D721Med (cell line): ENCODE results near the gene PPTC7.

ENCODE experiments used
- DNase-seq: peaks from one replicate; pipeline ENCODE4 v3.0.0; 2011; ENCODE audit warnings: low spot score; ENCODE audit not compliant: insufficient read length
- FAIRE-seq: peaks from 2 replicates; lab custom pipeline; 2011; peaks lifted over from hg19 to GRCh38; lab: Jason Lieb, UNC
- TF ChIP-seq, protein P1 (sequence below): IDR thresholded peaks from 2 replicates; pipeline ENCODE4 v1.5.1; 2012; ENCODE audit warnings: mild to moderate bottlenecking, control low read depth; ENCODE audit not compliant: insufficient read depth; ENCODE audit errors: missing control alignments

PPTC7 gene

DNA sequence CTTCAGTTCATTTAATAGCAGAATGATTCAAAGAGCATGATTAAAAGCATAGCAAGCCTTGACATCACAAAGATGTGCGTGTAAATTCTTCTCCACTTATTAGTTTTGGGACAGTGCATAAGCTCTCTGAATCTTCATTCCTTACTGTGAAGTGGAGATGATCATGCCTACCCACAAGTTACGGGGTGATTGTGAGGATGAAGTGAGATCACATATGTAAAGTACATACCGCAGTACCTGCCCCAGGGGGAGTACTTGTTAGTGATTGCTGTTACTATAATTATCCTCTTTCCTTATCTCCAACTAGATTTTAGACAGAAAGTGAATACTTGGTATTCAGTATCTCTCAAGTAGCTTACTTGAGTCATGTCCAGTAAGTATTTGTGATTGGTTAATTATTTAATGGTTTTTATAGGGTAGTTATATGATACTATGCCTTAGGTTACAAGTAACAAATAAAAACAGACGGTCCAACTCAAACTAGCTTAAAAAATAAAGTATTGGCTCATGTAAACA is 75.0 kb downstream of the PPTC7 start:
- DNase-seq (no peak), FAIRE-seq (no peak)
- TF ChIP-seq, protein P1, sequence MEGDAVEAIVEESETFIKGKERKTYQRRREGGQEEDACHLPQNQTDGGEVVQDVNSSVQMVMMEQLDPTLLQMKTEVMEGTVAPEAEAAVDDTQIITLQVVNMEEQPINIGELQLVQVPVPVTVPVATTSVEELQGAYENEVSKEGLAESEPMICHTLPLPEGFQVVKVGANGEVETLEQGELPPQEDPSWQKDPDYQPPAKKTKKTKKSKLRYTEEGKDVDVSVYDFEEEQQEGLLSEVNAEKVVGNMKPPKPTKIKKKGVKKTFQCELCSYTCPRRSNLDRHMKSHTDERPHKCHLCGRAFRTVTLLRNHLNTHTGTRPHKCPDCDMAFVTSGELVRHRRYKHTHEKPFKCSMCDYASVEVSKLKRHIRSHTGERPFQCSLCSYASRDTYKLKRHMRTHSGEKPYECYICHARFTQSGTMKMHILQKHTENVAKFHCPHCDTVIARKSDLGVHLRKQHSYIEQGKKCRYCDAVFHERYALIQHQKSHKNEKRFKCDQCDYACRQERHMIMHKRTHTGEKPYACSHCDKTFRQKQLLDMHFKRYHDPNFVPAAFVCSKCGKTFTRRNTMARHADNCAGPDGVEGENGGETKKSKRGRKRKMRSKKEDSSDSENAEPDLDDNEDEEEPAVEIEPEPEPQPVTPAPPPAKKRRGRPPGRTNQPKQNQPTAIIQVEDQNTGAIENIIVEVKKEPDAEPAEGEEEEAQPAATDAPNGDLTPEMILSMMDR: no peak

DNA sequence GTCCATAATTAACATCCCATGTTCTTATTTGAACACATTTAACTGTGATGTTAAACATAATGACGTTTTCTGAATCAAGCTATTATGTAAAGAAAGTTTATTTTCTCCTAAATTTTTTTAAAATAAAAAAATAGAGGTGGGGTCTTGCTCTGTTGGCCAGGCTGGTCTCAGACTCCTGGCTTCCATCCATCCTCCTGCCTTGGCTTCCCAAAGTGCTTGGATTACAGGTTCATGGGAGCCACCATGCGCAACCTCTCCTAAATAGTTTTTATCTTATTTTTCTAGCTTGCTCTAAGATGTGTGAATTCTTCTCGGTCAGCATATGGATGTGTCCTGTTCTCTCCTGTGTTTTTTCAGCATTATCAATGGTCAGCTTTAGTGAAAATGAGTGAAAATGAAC is 77.8 kb downstream of the PPTC7 start:
- DNase-seq (no peak), FAIRE-seq (no peak)
- TF ChIP-seq, protein P1: no peak

- TF ChIP-seq, protein P1: no peak
- no peak for FAIRE-seq
These were observed 79.7 kb downstream of the PPTC7 start for GRCh38 chr12:110503432-110503831.

GRCh38 chr12:110501752-110502738 is 81.1 kb downstream of the PPTC7 start, which contains the start of the genes RAD9B and VPS29:
Gene RAD9B (plus strand): TSS chr12:110502331. CDS start chr12:110502338, 7 bp downstream.
Gene VPS29 (minus strand): TSS chr12:110502111. CDS start chr12:110502051, 60 bp downstream.
- peak; percentile 89 for DNase-seq
- FAIRE-seq: no peak
- TF ChIP-seq, protein P1: no peak

More at GRCh38 chr12:110503432-110503831, 79.7 kb downstream of the PPTC7 start:
- no peak for DNase-seq

- no peak for FAIRE-seq
These were observed 81.7 kb downstream of the PPTC7 start for GRCh38 chr12:110501399-110501751.

DNA sequence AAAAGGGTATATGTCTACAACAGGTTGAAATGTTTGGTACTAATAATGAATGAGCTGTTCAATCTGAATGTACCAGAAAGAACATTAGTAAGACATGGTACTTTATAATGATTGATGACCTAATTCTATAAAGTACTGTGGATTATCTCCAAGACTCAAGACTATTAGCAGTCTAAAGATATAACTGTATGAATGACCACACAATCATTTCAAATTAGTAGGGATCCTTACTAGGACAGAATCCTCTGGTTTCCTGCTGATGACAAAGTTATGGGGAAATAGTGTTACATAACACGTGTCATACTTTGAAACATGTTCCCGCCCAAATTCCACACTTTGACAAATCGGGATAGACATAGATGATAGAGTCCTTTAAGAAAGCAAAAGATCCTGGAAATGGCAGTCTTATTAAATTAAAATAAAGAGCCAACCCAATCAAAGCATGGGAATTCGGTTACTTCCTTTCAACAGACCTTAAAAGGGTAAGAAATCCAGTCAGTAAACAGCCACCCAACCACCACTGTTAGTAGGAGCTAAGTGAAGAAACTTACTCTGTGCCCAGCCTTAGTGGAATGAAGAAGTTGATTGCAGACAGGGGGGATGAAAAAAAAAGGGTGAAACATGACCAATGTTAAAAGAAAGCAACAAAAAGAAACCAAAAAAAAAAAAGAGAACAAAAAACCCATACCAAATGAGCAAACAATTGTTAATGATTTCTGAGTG is 84.0 kb downstream of the PPTC7 start:
- DNase-seq: no peak
- TF ChIP-seq, protein P1: no peak
- FAIRE-seq: no peak

More at GRCh38 chr12:110501399-110501751, 81.7 kb downstream of the PPTC7 start:
- no peak for DNase-seq
- TF ChIP-seq, protein P1: no peak
